Brain microvascular endothelial cell (primary cell): Measurements from ENCODE around the gene VPS25.

Source experiments
- DNase-seq: peaks from one replicate; pipeline ENCODE4 v3.0.0-alpha.2; 2020
- H3K27ac ChIP-seq: fragments of 250-450 bp; sonication (Bioruptor Pico); 2 replicates; pipeline ENCODE4 v1.5.1; 2020; ENCODE audit warnings: mild to moderate bottlenecking, moderate library complexity
- H3K27me3 ChIP-seq: fragments of 250-450 bp; sonication (Bioruptor Pico); replicated peaks from 2 replicates; pipeline ENCODE4 v1.5.1; 2020; ENCODE audit warnings: mild to moderate bottlenecking
- H3K36me3 ChIP-seq: fragments of 250-450 bp; sonication (Bioruptor Pico); replicated peaks from 2 replicates; pipeline ENCODE4 v1.5.1; 2020; ENCODE audit warnings: mild to moderate bottlenecking
- H3K4me3 ChIP-seq: 2 replicates; pipeline ENCODE4 v1.5.1; 2011; ENCODE audit warnings: low read depth, mild to moderate bottlenecking, control low read depth, low read length, moderate library complexity
- in situ Hi-C: cut with HindIII; loops from 2 replicates; pipeline ENCODE4 v1.10.0; 2017; ENCODE audit warnings: low sequenced_read_pairs, low pct_ligation_motif_present
- TF ChIP-seq, protein P1 (sequence below): IDR thresholded peaks from 2 replicates; pipeline ENCODE4 v1.5.1; 2011; ENCODE audit warnings: low read depth, mild to moderate bottlenecking, moderate library complexity, low read length, control low read depth, inconsistent platforms; ENCODE audit errors: missing control alignments

VPS25 gene

DNA sequence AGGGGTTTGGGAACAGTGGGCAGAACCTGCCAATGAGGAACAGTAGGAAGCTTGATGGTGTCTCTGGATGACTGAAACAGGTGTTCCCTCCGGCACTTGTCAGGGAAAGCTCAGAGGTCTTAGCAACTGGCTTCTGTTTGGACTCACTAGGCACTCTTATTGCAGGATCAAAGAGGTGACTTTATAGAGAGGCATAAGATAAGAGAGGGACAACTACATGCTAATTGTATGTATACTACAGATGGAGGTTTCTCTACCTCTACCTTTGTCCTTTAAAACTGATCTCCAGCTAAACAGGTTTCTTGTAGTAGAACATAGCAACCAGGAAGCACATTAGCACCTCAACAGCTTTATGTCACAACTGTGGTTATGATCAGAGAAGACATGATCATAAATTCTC lies 33.0 kb downstream of the VPS25 start:
- TF ChIP-seq, protein P1, sequence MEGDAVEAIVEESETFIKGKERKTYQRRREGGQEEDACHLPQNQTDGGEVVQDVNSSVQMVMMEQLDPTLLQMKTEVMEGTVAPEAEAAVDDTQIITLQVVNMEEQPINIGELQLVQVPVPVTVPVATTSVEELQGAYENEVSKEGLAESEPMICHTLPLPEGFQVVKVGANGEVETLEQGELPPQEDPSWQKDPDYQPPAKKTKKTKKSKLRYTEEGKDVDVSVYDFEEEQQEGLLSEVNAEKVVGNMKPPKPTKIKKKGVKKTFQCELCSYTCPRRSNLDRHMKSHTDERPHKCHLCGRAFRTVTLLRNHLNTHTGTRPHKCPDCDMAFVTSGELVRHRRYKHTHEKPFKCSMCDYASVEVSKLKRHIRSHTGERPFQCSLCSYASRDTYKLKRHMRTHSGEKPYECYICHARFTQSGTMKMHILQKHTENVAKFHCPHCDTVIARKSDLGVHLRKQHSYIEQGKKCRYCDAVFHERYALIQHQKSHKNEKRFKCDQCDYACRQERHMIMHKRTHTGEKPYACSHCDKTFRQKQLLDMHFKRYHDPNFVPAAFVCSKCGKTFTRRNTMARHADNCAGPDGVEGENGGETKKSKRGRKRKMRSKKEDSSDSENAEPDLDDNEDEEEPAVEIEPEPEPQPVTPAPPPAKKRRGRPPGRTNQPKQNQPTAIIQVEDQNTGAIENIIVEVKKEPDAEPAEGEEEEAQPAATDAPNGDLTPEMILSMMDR, result no peak
- Histone ChIP-seq H3K27me3 (no peaks in the 10 kb centered on the region), H3K4me3 (no peak overlapping the region), H3K36me3 (peaks cover 3% of the 10 kb centered on the region), H3K27ac (no peak overlapping the region)
- in situ Hi-C loops, result no loop called here
- no peak for DNase-seq

DNA sequence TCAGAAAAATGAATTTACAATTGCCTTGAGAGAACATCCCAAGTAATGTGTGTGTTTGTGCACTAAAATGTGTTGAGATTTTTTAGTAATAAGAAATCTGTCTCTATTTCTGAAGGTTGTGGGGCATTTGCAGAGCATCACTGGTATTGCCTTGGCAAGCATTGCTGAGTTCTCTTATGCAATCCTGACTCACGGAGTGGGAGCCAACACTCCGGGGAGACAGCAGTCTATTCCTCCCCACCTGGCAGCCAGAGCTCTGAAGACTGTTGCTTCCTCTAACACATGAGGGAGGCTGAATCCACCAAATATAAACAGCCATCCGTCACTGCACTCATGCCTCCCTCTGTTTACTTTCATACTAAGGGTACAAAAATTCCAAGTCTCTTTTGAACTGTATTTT lies 36.0 kb downstream of the VPS25 start:
- Histone ChIP-seq H3K4me3 (no peak overlapping the region), H3K27me3 (no peaks in the 10 kb centered on the region), H3K27ac (no peak overlapping the region), H3K36me3 (peaks cover 23% of the 10 kb centered on the region)
- TF ChIP-seq, protein P1, result no peak
- no peak for DNase-seq
- in situ Hi-C loops, result no loop called here

DNA sequence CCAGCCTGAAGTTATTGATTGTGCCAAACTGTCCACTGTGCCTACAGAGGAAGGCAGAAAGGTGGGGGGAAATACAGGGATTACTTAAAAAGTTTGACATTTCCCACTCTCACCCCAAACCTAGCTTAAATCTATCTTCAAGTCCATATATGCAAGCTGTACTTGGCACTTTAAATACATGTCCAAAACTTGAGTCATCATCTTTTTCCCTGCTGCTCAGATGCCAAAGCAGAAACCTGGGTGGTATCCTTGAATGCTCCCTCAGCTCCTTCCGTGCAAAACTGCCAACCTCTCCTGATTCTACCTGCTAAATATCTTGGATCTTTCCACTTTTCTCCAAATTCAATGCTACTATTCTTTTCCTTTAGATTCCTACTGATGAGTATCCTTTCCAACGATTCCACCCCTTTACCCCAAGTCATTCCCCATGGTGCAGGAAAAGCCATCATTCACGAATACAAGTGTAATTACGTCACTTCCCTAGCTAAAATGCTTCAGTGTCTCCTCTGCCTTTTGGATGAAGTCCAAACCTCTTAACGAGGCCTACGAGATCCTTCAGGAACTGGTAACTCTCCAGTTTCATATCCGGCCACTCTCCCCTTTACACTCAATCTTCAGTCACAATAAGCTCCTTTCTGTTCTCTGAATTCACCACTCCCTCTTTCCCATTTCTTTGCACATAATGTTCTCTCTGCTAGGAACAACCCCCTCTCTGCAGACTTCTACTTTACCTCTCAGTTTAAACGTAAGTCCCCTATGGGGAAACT lies 41.6 kb downstream of the VPS25 start:
- TF ChIP-seq, protein P1, result no peak
- Histone ChIP-seq H3K27ac (no peak overlapping the region), H3K36me3 (peaks cover 73% of the 10 kb centered on the region), H3K4me3 (no peak overlapping the region), H3K27me3 (no peaks in the 10 kb centered on the region)
- DNase-seq, result no peak
- in situ Hi-C loops, result no loop called here

DNA sequence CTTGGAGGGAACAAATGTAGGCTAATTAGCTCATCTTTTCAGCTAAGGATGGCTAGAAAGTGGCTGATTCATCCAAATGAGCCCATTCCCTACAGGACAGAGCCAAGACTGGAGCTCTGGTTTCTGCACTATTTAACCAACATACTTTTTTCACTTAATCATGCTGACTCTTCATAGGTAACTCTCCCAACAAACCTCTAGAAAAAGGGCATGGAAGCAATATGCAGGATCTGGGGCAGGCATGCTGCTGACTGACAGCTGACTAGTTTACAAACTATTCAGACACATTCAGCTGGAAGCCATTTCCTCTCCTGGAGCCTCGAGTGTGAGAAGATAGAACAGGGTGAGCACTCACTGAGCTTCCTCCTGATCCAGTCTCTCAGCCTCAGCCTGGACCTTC lies 44.6 kb downstream of the VPS25 start:
- TF ChIP-seq, protein P1, result no peak
- no peak overlapping the region for H3K4me3 ChIP-seq
- peak; percentile 45 for DNase-seq
- in situ Hi-C loops, result no loop called here
- H3K36me3 ChIP-seq, result peaks cover 70% of the 10 kb centered on the region
- H3K27me3 ChIP-seq, result no peaks in the 10 kb centered on the region
- peak overlapping the region; percentile 58 for H3K27ac ChIP-seq

DNA sequence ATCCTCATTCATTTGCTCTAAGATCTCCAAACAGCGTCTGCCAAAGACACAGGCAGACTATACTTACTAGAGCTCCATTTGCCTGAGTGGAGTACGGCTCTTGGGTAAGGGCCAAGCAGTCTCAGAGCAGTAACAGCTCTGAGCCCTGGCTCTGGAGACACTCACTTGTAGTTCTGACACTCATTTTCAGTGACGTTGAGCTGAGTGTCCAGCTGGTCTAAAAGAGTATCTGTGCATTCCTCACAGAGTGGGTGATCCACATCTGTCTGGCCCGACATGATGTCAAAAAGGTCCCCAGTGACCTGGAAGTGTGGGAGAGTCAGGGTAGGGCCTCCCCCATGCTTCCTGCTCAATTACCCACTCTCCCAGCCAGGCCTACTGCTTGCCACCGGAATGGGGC lies 45.1 kb downstream of the VPS25 start:
- H3K27ac ChIP-seq, result peak overlapping the region; percentile 58
- TF ChIP-seq, protein P1, result no peak
- no peak for DNase-seq
- in situ Hi-C loops, result no loop called here
- H3K27me3 ChIP-seq, result no peaks in the 10 kb centered on the region
- no peak overlapping the region for H3K4me3 ChIP-seq
- H3K36me3 ChIP-seq, result peaks cover 66% of the 10 kb centered on the region
